HL-60/S4 treated with phorbol 12-myristate 13-acetate at 8.2 ng/mL for 4 days and 3 days (cell line): ENCODE measurements around the gene KRT85.

Experiments used
- in situ Hi-C: fragments of 300-500 bp; cut with MboI; formaldehyde crosslinking; loops from 2 replicates; pipeline ENCODE4 v1.15.0; 2022; ENCODE audit warnings: low sequenced_read_pairs

KRT85 gene

GRCh38 chr12:52369809-52370208 is 2.5 kb upstream of the KRT85 start:
- in situ Hi-C loops: loop anchor here (10.0 kb wide), 1 partner anchor 605 kb away; no protein-coding TSS in a partner anchor

- in situ Hi-C loops: loop anchor here (10.0 kb wide), 1 partner anchor 606 kb away; no protein-coding TSS in a partner anchor
These were observed 1.9 kb upstream of the KRT85 start for GRCh38 chr12:52369211-52369610.

GRCh38 chr12:52368508-52368907 is 1.2 kb upstream of the KRT85 start:
- in situ Hi-C loops: loop anchor here (10.0 kb wide), 1 partner anchor 606 kb away; no protein-coding TSS in a partner anchor

- in situ Hi-C loops: loop anchor here (10.0 kb wide), 1 partner anchor 607 kb away; no protein-coding TSS in a partner anchor
These were observed 595 bp upstream of the KRT85 start for GRCh38 chr12:52367876-52368275.

- in situ Hi-C loops: loop anchor here (10.0 kb wide), 1 partner anchor 610 kb away; no protein-coding TSS in a partner anchor
These were observed 2.3 kb downstream of the KRT85 start for GRCh38 chr12:52364901-52365489.

GRCh38 chr12:52364061-52364460 is 3.2 kb downstream of the KRT85 start:
- in situ Hi-C loops: loop anchor here (10.0 kb wide), 1 partner anchor 611 kb away; no protein-coding TSS in a partner anchor

- in situ Hi-C loops: loop anchor here (10.0 kb wide), 1 partner anchor 612 kb away; no protein-coding TSS in a partner anchor
These were observed 4.1 kb downstream of the KRT85 start for GRCh38 chr12:52363111-52363679.

- in situ Hi-C loops: loop anchor here (10.0 kb wide), 1 partner anchor 613 kb away; no protein-coding TSS in a partner anchor
These were observed 5.1 kb downstream of the KRT85 start for GRCh38 chr12:52362118-52362726.

GRCh38 chr12:52361553-52361952 is 5.7 kb downstream of the KRT85 start:
- in situ Hi-C loops: loop anchor here (10.0 kb wide), 1 partner anchor 613 kb away; no protein-coding TSS in a partner anchor

- in situ Hi-C loops: loop anchor here (10.0 kb wide), 1 partner anchor 614 kb away; no protein-coding TSS in a partner anchor
These were observed 6.5 kb downstream of the KRT85 start for GRCh38 chr12:52360663-52361271.

- in situ Hi-C loops: loop anchor here (10.0 kb wide), 1 partner anchor 615 kb away; no protein-coding TSS in a partner anchor
These were observed 7.1 kb downstream of the KRT85 start for GRCh38 chr12:52360106-52360662.

GRCh38 chr12:52359621-52360061 is 7.6 kb downstream of the KRT85 start:
- in situ Hi-C loops: loop anchor here (10.0 kb wide), 1 partner anchor 615 kb away; no protein-coding TSS in a partner anchor

- in situ Hi-C loops: no loop called here
These were observed 8.5 kb downstream of the KRT85 start for GRCh38 chr12:52358575-52359350.

GRCh38 chr12:52356762-52357580 is 10.3 kb downstream of the KRT85 start:
- in situ Hi-C loops: no loop called here

GRCh38 chr12:52356031-52356761 is 11.1 kb downstream of the KRT85 start:
- in situ Hi-C loops: no loop called here

GRCh38 chr12:52355176-52355575 is 12.1 kb downstream of the KRT85 start:
- in situ Hi-C loops: no loop called here

- in situ Hi-C loops: no loop called here
These were observed 13.1 kb downstream of the KRT85 start for GRCh38 chr12:52354200-52354599.

- in situ Hi-C loops: no loop called here
These were observed 13.5 kb downstream of the KRT85 start for GRCh38 chr12:52353766-52354165.
